Measurements from ENCODE around the gene STIP1. TPM values are rescaled to one million over a fixed set of nuclear protein-coding genes. Genes with fewer than 3 reads are reported as not detected.

STIP1 gene
- total and polyA plus RNA-seq, 2 donors (not counting 3 experiments of a cell fraction or from before 2014, with no cell fraction given), result 117 to 226 TPM

DNA sequence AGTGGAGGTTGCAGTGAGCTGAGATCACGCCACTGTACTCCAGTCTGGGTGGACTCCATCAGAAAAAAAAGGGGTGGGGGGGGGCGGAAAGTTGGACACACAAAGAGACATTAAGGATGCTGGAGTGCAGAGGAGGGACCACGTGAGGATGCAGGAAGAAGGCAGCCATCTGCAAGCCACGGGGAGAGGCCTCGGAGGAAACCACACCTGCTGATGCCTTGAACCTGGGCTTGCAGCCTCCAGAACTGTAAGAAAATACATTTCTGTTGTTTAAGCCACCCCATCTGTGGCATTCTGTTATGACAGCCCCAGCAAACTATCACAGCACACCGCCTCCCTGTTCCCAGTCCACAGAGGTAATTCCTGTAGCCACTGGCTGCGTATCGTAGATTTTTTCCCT, 9.2 kb upstream of the STIP1 start:
- H3K36me3 ChIP-seq (ENCODE audit: control insufficient read depth in 2 of 2, extremely low read depth in 1 of 2, insufficient read depth in 2 of 2, low read length in 2 of 2), result no peaks in the 10 kb centered on the region
- peaks cover 6% of the 10 kb centered on the region for H3K4me1 ChIP-seq (ENCODE audit: control insufficient read depth, extremely low read depth, insufficient read depth, low read length)
- H3K79me2 ChIP-seq (ENCODE audit: control insufficient read depth, insufficient read depth, low read length), result no peaks in the 10 kb centered on the region
- no peaks in the 10 kb centered on the region for H3K9me3 ChIP-seq (replicated peaks; ENCODE audit: control insufficient read depth, insufficient read depth, low read length)
- dilution Hi-C loops (cut with MboI; ENCODE audit: extremely low pct_ligation_motif_present, low sequenced_read_pairs), result no loop called here
- no peak overlapping the region for H2AFZ ChIP-seq (ENCODE audit: low read depth, low read length)
- no peaks in the 10 kb centered on the region for H3K27me3 ChIP-seq (ENCODE audit: control insufficient read depth in 2 of 2, insufficient read depth in 2 of 2, low read length in 2 of 2)
- TF ChIP-seq JUN (IDR thresholded peaks at IDR 0.05; ENCODE audit: borderline replicate concordance, insufficient read depth, insufficient read length, low read depth) (no peak), POLR2A (IDR thresholded peaks at IDR 0.05; ENCODE audit: low read depth, low read length) (no peak), EZH2 (IDR thresholded peaks at IDR 0.05; ENCODE audit: borderline replicate concordance, low read depth, low read length, severe bottlenecking) (no peak), FOS (IDR thresholded peaks at IDR 0.05; ENCODE audit: borderline replicate concordance, insufficient read depth, low read length) (no peak), GATA2 (IDR thresholded peaks at IDR 0.05; ENCODE audit: insufficient read depth, insufficient read length, low read depth, low read length) (no peak), POLR2AphosphoS5 (IDR thresholded peaks at IDR 0.05; ENCODE audit: insufficient read depth, low read depth, low read length) (no peak), MYC (IDR thresholded peaks at IDR 0.05; ENCODE audit: low read depth, low read length) (no peak)
- TF ChIP-seq, protein P1, sequence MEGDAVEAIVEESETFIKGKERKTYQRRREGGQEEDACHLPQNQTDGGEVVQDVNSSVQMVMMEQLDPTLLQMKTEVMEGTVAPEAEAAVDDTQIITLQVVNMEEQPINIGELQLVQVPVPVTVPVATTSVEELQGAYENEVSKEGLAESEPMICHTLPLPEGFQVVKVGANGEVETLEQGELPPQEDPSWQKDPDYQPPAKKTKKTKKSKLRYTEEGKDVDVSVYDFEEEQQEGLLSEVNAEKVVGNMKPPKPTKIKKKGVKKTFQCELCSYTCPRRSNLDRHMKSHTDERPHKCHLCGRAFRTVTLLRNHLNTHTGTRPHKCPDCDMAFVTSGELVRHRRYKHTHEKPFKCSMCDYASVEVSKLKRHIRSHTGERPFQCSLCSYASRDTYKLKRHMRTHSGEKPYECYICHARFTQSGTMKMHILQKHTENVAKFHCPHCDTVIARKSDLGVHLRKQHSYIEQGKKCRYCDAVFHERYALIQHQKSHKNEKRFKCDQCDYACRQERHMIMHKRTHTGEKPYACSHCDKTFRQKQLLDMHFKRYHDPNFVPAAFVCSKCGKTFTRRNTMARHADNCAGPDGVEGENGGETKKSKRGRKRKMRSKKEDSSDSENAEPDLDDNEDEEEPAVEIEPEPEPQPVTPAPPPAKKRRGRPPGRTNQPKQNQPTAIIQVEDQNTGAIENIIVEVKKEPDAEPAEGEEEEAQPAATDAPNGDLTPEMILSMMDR (IDR thresholded peaks at IDR 0.05; ENCODE audit: extremely low read depth in 1 of 2, insufficient read depth in 1 of 2, low read depth in 1 of 2, low read length in 2 of 2), result no peak
- TF ChIP-seq, protein P2, sequence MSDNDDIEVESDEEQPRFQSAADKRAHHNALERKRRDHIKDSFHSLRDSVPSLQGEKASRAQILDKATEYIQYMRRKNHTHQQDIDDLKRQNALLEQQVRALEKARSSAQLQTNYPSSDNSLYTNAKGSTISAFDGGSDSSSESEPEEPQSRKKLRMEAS (IDR thresholded peaks at IDR 0.05; ENCODE audit: insufficient read depth, insufficient read length), result no peak
- no peak overlapping the region for H3K27ac ChIP-seq (ENCODE audit: insufficient read depth, low read depth, low read length)
- H3K4me3 ChIP-seq (replicated peaks in 1 of 3; ENCODE audit: insufficient read depth in 1 of 3, low read depth in 1 of 3, low read length in 3 of 3), result no peak overlapping the region
- intact Hi-C loops (cut with micrococcal nuclease), result no loop called here
- H3K9ac ChIP-seq (replicated peaks; ENCODE audit: extremely low read depth, insufficient read depth, low read length), result no peak overlapping the region
- no peaks in the 10 kb centered on the region for H4K20me1 ChIP-seq (replicated peaks; ENCODE audit: control insufficient read depth, extremely low read depth, insufficient read depth, low read length)
- BruUV-seq (replicated peaks), result no TSS peak
- H3K4me2 ChIP-seq (ENCODE audit: insufficient read depth, low read length), result no peak overlapping the region
- ChIA-PET POLR2A (interaction anchor here (0.7 kb wide), 1 partner anchor 1070 kb away, joined by 5 read pairs; no protein-coding TSS in a partner anchor), CTCF (no interaction called here)
- H3K9me1 ChIP-seq (replicated peaks; ENCODE audit: control insufficient read depth, extremely low read depth, insufficient read depth, low read length), result no peaks in the 10 kb centered on the region
- DNase-seq (ENCODE audit: low read depth, low spot score) (no peak), FAIRE-seq (no peak)
